Effector memory CD8-positive, alpha-beta T cell (primary cell): ENCODE measurements around the gene KCNG1.

Experiments
- ATAC-seq: fragments of 150-1000 bp; cut with Tn5 transposase; replicated peaks from 2 replicates; pipeline ENCODE4 v1.10.0; 2021; ENCODE audit warnings: mild to moderate bottlenecking, moderate library complexity
- DNase-seq, 3 experiments: peaks; one replicate each; pipeline ENCODE4 v3.0.0; 2021
- H3K27ac Mint-ChIP-seq, 2 donors: one replicate each; pipeline ENCODE4 v1.8.0; 2022; ENCODE audit warnings: mild to moderate bottlenecking in 2 of 2, mixed read lengths in 2 of 2, moderate library complexity in 2 of 2
- H3K27me3 Mint-ChIP-seq, 2 donors: one replicate each; pipeline ENCODE4 v1.8.0; 2022; ENCODE audit warnings: mixed read lengths in 2 of 2
- H3K36me3 Mint-ChIP-seq: one replicate; pipeline ENCODE4 v1.8.0; 2022; ENCODE audit warnings: mild to moderate bottlenecking, moderate library complexity, mixed read lengths; ENCODE audit not compliant: insufficient read depth
- H3K4me1 Mint-ChIP-seq, 2 donors: one replicate each; pipeline ENCODE4 v1.8.0; 2022; ENCODE audit warnings: low read depth in 2 of 2, mixed read lengths in 2 of 2
- H3K4me3 Mint-ChIP-seq, 2 donors: one replicate each; pipeline ENCODE4 v1.8.0; 2022; ENCODE audit warnings: mild to moderate bottlenecking in 2 of 2, mixed read lengths in 2 of 2, moderate library complexity in 2 of 2
- H3K9me3 Mint-ChIP-seq, 2 donors: one replicate each; pipeline ENCODE4 v1.8.0; 2022; ENCODE audit warnings: mixed read lengths in 2 of 2
- total RNA-seq, 9 experiments: gene quantifications; one replicate each; lab custom pipeline; 2026; lab: John Stamatoyannopoulos, UW

KCNG1 gene, protein sequence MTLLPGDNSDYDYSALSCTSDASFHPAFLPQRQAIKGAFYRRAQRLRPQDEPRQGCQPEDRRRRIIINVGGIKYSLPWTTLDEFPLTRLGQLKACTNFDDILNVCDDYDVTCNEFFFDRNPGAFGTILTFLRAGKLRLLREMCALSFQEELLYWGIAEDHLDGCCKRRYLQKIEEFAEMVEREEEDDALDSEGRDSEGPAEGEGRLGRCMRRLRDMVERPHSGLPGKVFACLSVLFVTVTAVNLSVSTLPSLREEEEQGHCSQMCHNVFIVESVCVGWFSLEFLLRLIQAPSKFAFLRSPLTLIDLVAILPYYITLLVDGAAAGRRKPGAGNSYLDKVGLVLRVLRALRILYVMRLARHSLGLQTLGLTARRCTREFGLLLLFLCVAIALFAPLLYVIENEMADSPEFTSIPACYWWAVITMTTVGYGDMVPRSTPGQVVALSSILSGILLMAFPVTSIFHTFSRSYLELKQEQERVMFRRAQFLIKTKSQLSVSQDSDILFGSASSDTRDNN
- total RNA-seq: 0 to 1.3 (median 0.12) reads per million in 9 experiments

DNA sequence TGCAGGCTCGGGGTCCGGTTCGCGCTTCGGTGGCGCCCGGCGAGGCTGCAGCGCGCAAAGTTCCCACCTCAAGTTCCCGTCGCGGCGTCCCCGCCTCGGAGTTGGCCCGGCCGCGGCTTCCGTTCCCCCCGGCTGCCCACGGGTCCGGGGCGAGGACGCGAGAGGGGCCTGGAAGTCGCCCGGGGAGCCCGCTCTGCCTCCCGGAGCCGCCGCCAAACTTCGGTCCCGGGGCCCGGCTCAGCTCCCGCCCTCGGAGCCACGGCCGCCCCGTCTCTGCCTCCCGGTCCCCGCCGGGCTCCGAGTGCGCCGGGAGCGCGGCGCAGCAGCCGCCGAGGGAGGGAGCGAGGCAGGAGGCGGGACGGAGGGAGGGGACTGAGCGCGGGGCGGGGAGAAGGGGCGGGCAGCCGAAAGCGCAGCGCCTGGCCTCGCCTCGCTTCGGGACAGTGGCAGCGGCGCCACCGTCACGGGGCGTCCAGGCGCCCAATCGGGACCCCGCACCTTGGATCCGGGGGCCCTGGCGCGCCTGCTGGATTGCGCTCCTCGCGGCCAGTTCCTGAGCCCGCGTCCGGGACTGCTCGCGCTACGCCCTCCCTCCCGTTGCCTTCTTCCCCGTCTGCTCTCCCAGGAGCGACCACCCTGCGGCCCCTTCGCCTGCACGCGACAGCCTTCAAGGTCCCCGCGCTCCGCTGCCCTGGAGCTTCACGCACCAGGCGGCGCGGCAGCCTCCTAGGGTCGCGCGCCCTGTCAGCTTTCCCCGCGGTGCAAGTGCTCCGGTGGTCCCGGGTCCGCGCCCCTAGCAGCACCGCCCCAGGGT, at the start of gene KCNG1:
TSS of gene KCNG1 (minus strand) at position 305 of the 814 bp plus-strand sequence. CDS start 12,769 bp downstream, outside the sequence.
- peaks cover 6 to 11% of the 10 kb centered on the region in 2 donors for H3K4me1 Mint-ChIP-seq
- peaks cover 60 to 96% of the 10 kb centered on the region in 2 donors for H3K27me3 Mint-ChIP-seq
- peak within 1 kb of the TSS; percentile 61 to 67 for H3K4me3 Mint-ChIP-seq
- ATAC-seq: peak; percentile 61
- H3K9me3 Mint-ChIP-seq: no peaks in the 10 kb centered on the region
- no peak within 1 kb of the TSS for H3K27ac Mint-ChIP-seq
- DNase-seq: no peak
- H3K36me3 Mint-ChIP-seq: peaks cover under 1% of the 10 kb centered on the region

DNA sequence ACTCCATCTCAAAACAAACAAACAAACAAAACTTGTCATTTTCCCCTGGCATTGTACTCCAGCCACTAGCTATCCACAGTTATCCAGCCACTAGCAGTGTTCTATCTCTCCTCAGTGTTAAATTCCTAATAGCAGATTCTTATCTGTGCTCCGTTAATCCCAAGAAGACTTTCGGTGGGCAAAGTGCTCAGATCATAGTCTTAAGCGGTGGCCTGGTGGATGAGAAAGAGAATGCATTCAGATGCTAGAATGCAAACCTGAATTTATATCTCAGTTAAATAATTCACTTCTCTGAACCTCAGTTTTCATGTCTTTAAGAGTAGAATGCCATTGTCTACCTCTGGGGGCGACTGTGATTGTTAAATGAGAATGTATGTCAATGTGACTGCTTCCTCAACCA, 47.7 kb upstream of the KCNG1 start:
- ATAC-seq (no peak), DNase-seq (no peak)
- H3K4me3 Mint-ChIP-seq: no peak overlapping the region
- peaks cover 72 to 80% of the 10 kb centered on the region in 2 donors for H3K27me3 Mint-ChIP-seq
- H3K27ac Mint-ChIP-seq: no peak overlapping the region
- H3K36me3 Mint-ChIP-seq: no peaks in the 10 kb centered on the region
- H3K4me1 Mint-ChIP-seq: no peaks in the 10 kb centered on the region
- H3K9me3 Mint-ChIP-seq: peaks cover 0 to 1% of the 10 kb centered on the region in 2 donors

DNA sequence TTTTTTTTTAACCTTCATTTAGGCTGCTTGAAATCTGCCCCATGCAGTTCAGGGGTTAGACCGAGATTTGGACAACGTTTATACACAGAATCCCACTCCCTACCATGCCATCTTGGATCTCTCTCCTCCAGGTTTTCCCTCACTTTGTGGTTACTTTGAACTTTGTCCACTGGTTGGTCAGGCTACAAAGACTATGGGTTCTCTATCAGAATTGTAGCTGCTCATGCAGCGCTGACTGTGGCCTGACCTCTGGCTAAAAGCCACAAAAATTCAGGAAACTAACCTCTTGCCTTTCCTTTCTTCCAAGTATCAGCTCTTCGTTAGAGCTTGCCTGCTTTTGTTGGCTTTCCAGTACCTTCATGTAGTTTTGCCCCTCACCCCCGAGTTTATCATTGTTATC, 44.9 kb upstream of the KCNG1 start:
- ATAC-seq (no peak), DNase-seq (no peak)
- H3K27ac Mint-ChIP-seq: no peak overlapping the region
- no peak overlapping the region for H3K4me3 Mint-ChIP-seq
- no peaks in the 10 kb centered on the region for H3K9me3 Mint-ChIP-seq
- H3K4me1 Mint-ChIP-seq: no peaks in the 10 kb centered on the region
- no peaks in the 10 kb centered on the region for H3K36me3 Mint-ChIP-seq
- peaks cover 77 to 83% of the 10 kb centered on the region in 2 donors for H3K27me3 Mint-ChIP-seq

GRCh38 chr20:51065615-51066014, 42.7 kb upstream of the KCNG1 start:
- Mint-ChIP-seq H3K4me3 (no peak overlapping the region), H3K36me3 (no peaks in the 10 kb centered on the region), H3K27ac (no peak overlapping the region), H3K9me3 (no peaks in the 10 kb centered on the region), H3K27me3 (peaks cover 75 to 83% of the 10 kb centered on the region in 2 donors), H3K4me1 (peaks cover 0 to 5% of the 10 kb centered on the region in 2 donors)
- DNase-seq (no peak), ATAC-seq (no peak)

GRCh38 chr20:51064137-51064536, 41.2 kb upstream of the KCNG1 start:
- Mint-ChIP-seq H3K27me3 (peaks cover 83 to 92% of the 10 kb centered on the region in 2 donors), H3K9me3 (no peaks in the 10 kb centered on the region), H3K4me1 (peaks cover 0 to 5% of the 10 kb centered on the region in 2 donors), H3K27ac (no peak overlapping the region), H3K36me3 (no peaks in the 10 kb centered on the region), H3K4me3 (no peak overlapping the region)
- DNase-seq: no peak
- ATAC-seq: no peak

- DNase-seq (no peak), ATAC-seq (no peak)
- Mint-ChIP-seq H3K4me3 (no peak overlapping the region), H3K27me3 (peaks cover 81 to 94% of the 10 kb centered on the region in 2 donors), H3K4me1 (peaks cover 0 to 5% of the 10 kb centered on the region in 2 donors), H3K36me3 (no peaks in the 10 kb centered on the region), H3K27ac (no peak overlapping the region), H3K9me3 (no peaks in the 10 kb centered on the region)
Observed at GRCh38 chr20:51062065-51062464, 39.2 kb upstream of the KCNG1 start.

DNA sequence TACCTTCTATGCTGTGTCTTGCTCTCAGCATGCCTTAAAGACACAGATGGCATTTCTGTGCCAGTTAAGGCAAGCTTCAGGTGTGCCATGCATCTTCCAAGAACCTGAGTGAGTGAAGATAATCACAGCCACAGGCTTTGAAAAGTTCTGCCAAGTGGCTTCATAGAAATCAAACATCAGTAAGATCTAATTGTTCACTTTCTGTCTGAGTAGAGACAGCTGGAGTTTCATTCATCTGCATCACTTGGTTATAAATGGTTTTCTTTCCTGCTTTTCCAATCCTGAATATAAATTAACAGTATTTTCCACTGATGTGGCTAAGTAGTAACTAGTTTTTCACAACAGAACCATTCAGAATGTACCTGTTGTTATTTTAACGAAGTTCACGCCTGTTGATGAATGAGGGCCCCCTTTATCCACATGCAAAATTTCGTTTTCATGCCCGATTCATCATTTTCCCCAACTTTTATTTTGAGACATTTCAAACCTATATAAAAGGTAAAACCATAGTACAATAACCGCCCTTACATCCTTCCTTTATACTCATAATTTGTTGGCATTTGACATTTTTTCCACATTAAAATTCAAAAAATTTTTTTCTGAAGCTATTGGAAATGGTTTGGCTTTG, 38.6 kb upstream of the KCNG1 start:
- Mint-ChIP-seq H3K4me3 (no peak overlapping the region), H3K36me3 (no peaks in the 10 kb centered on the region), H3K4me1 (peaks cover 0 to 5% of the 10 kb centered on the region in 2 donors), H3K9me3 (no peaks in the 10 kb centered on the region), H3K27me3 (peaks cover 75 to 94% of the 10 kb centered on the region in 2 donors), H3K27ac (no peak overlapping the region)
- no peak for ATAC-seq
- DNase-seq: no peak

DNA sequence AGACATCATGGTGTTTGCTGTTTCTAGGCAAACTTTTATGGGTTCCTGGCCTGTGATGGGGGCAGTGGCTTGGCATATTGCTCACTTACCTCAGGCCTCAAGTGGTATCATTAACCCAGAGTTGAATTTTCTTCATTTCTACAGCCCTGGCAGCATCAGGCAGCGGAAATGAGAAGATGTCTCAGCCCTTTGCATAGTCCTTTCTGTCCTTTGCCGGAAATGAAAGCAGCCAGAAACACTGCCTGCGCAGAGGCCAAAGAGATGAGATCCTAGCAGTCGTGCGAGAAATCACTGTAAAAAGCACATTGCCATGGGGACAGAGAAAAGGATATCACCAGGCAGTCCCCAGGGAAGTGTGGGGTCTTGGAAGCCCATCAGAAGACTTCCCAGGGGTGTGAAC, 37.4 kb upstream of the KCNG1 start:
- no peaks in the 10 kb centered on the region for H3K36me3 Mint-ChIP-seq
- no peak overlapping the region for H3K27ac Mint-ChIP-seq
- H3K9me3 Mint-ChIP-seq: no peaks in the 10 kb centered on the region
- peaks cover 68 to 94% of the 10 kb centered on the region in 2 donors for H3K27me3 Mint-ChIP-seq
- no peak for DNase-seq
- H3K4me1 Mint-ChIP-seq: peaks cover 0 to 5% of the 10 kb centered on the region in 2 donors
- H3K4me3 Mint-ChIP-seq: no peak overlapping the region
- ATAC-seq: no peak

- Mint-ChIP-seq H3K27ac (no peak overlapping the region), H3K4me1 (peaks cover 0 to 5% of the 10 kb centered on the region in 2 donors), H3K9me3 (no peaks in the 10 kb centered on the region), H3K36me3 (no peaks in the 10 kb centered on the region), H3K27me3 (peaks cover 70 to 94% of the 10 kb centered on the region in 2 donors), H3K4me3 (no peak overlapping the region)
- ATAC-seq (no peak), DNase-seq (no peak)
Observed at GRCh38 chr20:51059862-51060261, 37.0 kb upstream of the KCNG1 start.

- ATAC-seq: no peak
- Mint-ChIP-seq H3K4me3 (no peak overlapping the region), H3K27me3 (peaks cover 68 to 94% of the 10 kb centered on the region in 2 donors), H3K27ac (no peak overlapping the region), H3K4me1 (peaks cover 0 to 5% of the 10 kb centered on the region in 2 donors), H3K36me3 (no peaks in the 10 kb centered on the region), H3K9me3 (no peaks in the 10 kb centered on the region)
- DNase-seq: no peak
Observed at GRCh38 chr20:51058017-51058416, 35.1 kb upstream of the KCNG1 start.

- Mint-ChIP-seq H3K27me3 (peaks cover 67 to 93% of the 10 kb centered on the region in 2 donors), H3K4me3 (no peak overlapping the region), H3K27ac (no peak overlapping the region), H3K4me1 (no peaks in the 10 kb centered on the region), H3K9me3 (no peaks in the 10 kb centered on the region), H3K36me3 (no peaks in the 10 kb centered on the region)
- DNase-seq: no peak
- no peak for ATAC-seq
Observed at GRCh38 chr20:51054233-51054632, 31.3 kb upstream of the KCNG1 start.

DNA sequence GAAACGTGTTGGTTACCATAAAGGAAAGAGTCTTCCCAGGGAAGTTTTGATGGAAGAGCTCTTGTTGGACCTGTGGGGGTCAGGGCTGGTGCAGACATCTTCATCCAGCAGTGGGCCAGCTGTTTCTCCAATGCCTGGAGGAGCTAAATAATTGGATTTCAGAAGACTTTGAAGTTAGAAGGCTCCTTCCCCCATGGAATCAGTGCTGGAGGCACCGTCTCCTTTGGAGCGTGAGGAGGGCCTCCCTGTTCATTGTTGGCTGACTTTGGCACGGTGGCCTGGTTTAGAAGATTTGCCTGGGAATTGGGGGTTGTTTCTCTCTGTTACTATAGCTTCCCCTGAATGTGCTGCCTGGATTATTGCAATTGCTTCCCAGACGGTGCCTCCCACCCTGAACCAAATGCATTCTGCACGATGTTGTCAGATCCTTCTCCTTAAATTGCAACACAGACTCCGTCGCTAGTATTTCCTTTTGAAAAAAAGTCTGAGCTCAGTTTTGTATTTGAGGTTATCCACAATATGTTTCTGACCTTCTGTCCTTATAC, 27.7 kb upstream of the KCNG1 start:
- H3K27me3 Mint-ChIP-seq: peaks cover 57 to 81% of the 10 kb centered on the region in 2 donors
- no peak overlapping the region for H3K4me3 Mint-ChIP-seq
- H3K4me1 Mint-ChIP-seq: no peaks in the 10 kb centered on the region
- DNase-seq (no peak), ATAC-seq (no peak)
- H3K27ac Mint-ChIP-seq: no peak overlapping the region
- no peaks in the 10 kb centered on the region for H3K9me3 Mint-ChIP-seq
- no peaks in the 10 kb centered on the region for H3K36me3 Mint-ChIP-seq
